AG04450 (cell line): ENCODE measurements around the gene PWWP3B. TPM values are rescaled to one million over a fixed set of nuclear protein-coding genes. Genes with fewer than 3 reads are reported as not detected.

ENCODE experiments used
- CTCF ChIA-PET: fragments of 300-600, 350-600 bp; formaldehyde crosslinking; extraction: SDS; loops from one replicate; lab custom pipeline; 2022; ENCODE audit warnings: antibody characterized with exemption, inconsistent platforms; lab: Charles Lee
- POLR2A ChIA-PET: fragments of 350-600 bp; formaldehyde crosslinking; extraction: SDS; loops from one replicate; lab custom pipeline; 2021; ENCODE audit warnings: antibody characterized with exemption, inconsistent platforms; lab: Yijun Ruan, JAX
- DNase-seq: peaks from one replicate; pipeline ENCODE4 v3.0.0-alpha.2; 2011; ENCODE audit warnings: low read depth, low spot score
- H3K27ac ChIP-seq: one replicate; pipeline ENCODE4 v1.5.1; 2012; ENCODE audit warnings: low read depth, low read length, control low read depth
- H3K27me3 ChIP-seq: one replicate; pipeline ENCODE4 v1.6.0; 2012; ENCODE audit warnings: low read length; ENCODE audit not compliant: control insufficient read depth, insufficient read depth
- H3K4me3 ChIP-seq: 2 replicates; pipeline ENCODE4 v1.5.1; 2011; ENCODE audit warnings: mild to moderate bottlenecking, low read depth, low read length, control low read depth
- H3K9me3 ChIP-seq: 2 replicates; pipeline ENCODE4 v1.5.1; 2012; ENCODE audit warnings: low read length; ENCODE audit not compliant: control insufficient read depth, insufficient read depth
- polyA minus RNA-seq: library from RNA; depleted of rRNA, polyadenylated mRNA; stranded (reverse); fragments of >200 nt; gene quantifications from 2 replicates; pipeline ENCODE4 v1.2.3, GENCODE V29; 2011; rRNA and poly(A)+ RNA removed
- polyA plus RNA-seq: library from polyadenylated mRNA; depleted of rRNA; stranded (reverse); fragments of >200 nt; gene quantifications from 2 replicates; pipeline ENCODE4 v1.2.3, GENCODE V29; 2011; rRNA removed
- TF ChIP-seq, protein P1 (sequence below): IDR thresholded peaks from 2 replicates; pipeline ENCODE4 v1.5.1; 2011; ENCODE audit warnings: low read depth, low read length, control low read depth, inconsistent platforms

The PWWP3B gene
- 0.02 and 0.04 TPM in 2 replicates for polyA plus RNA-seq
- not detected in 2 replicates for polyA minus RNA-seq

- no peak for DNase-seq
- ChIA-PET POLR2A (no interaction called here), CTCF (no interaction called here)
- no peaks in the 10 kb centered on the region for H3K27me3 ChIP-seq
- TF ChIP-seq, protein P1, sequence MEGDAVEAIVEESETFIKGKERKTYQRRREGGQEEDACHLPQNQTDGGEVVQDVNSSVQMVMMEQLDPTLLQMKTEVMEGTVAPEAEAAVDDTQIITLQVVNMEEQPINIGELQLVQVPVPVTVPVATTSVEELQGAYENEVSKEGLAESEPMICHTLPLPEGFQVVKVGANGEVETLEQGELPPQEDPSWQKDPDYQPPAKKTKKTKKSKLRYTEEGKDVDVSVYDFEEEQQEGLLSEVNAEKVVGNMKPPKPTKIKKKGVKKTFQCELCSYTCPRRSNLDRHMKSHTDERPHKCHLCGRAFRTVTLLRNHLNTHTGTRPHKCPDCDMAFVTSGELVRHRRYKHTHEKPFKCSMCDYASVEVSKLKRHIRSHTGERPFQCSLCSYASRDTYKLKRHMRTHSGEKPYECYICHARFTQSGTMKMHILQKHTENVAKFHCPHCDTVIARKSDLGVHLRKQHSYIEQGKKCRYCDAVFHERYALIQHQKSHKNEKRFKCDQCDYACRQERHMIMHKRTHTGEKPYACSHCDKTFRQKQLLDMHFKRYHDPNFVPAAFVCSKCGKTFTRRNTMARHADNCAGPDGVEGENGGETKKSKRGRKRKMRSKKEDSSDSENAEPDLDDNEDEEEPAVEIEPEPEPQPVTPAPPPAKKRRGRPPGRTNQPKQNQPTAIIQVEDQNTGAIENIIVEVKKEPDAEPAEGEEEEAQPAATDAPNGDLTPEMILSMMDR = no peak
- no peak within 1 kb of the TSS for H3K27ac ChIP-seq
- H3K9me3 ChIP-seq = no peaks in the 10 kb centered on the region
- H3K4me3 ChIP-seq = no peak within 1 kb of the TSS
Measured at GRCh38 chrX:106168107-106168506, at the start of gene PWWP3B. PWWP3B (plus strand) TSS chrX:106168305; CDS start chrX:106205433, 37,128 bp downstream.

- Histone ChIP-seq H3K4me3 (no peak overlapping the region), H3K9me3 (peaks cover 9% of the 10 kb centered on the region), H3K27me3 (no peaks in the 10 kb centered on the region), H3K27ac (no peak overlapping the region)
- no peak for DNase-seq
- CTCF ChIA-PET = no interaction called here
- POLR2A ChIA-PET = no interaction called here
- TF ChIP-seq, protein P1 = no peak
Measured at GRCh38 chrX:106139048-106139447, 29.1 kb upstream of the PWWP3B start.

DNA sequence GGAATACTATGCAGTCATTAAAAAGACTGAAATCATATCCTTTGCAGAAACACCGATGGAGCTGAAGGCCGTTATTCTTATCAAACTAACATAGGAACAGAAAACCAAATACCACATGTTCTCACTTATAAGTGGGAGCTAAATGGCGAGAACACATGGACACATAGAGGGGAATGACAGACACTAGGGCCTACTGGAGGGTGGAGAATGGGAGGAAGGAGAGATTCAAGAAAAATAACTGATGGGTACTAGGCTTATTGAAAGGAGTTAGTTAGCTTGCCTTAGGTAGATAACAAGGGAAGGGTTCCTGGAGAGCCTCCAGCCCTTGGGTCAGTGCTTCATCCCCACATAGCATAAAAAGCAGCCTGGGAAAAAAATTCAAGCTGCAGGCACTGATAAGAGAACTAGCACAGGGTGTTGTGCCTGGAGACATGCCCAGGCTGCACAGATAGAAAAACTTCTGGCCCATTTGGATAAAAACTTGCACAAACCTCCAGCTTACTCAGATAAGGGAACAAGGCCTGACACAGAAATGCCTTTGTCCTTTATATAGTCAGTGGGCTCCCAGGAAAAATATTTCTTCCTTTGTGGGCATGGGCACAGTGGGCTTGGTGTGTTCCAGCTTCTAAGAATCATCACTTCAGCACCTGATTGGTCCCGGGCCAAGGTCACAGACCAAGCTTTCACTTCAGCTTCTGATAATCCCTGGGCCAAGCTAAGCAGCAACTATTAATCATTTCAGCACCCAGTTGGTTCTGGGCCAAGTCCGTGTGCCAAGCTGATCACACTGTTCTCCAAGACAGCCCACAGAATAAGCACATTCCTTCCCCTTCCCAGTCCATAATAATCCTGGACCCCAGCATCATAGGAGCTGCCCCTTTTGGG lies 23.1 kb upstream of the PWWP3B start:
- H3K9me3 ChIP-seq = no peaks in the 10 kb centered on the region
- no peaks in the 10 kb centered on the region for H3K27me3 ChIP-seq
- DNase-seq = no peak
- POLR2A ChIA-PET = no interaction called here
- no peak overlapping the region for H3K4me3 ChIP-seq
- CTCF ChIA-PET = no interaction called here
- TF ChIP-seq, protein P1 = no peak
- no peak overlapping the region for H3K27ac ChIP-seq

GRCh38 chrX:106150701-106151100 lies 17.4 kb upstream of the PWWP3B start:
- H3K27ac ChIP-seq = no peak overlapping the region
- H3K27me3 ChIP-seq = no peaks in the 10 kb centered on the region
- H3K4me3 ChIP-seq = no peak overlapping the region
- TF ChIP-seq, protein P1 = no peak
- ChIA-PET CTCF (no interaction called here), POLR2A (no interaction called here)
- H3K9me3 ChIP-seq = no peaks in the 10 kb centered on the region
- DNase-seq = no peak

GRCh38 chrX:106159861-106160282 lies 8.2 kb upstream of the PWWP3B start:
- ChIA-PET CTCF (no interaction called here), POLR2A (no interaction called here)
- H3K9me3 ChIP-seq = no peaks in the 10 kb centered on the region
- no peak overlapping the region for H3K27ac ChIP-seq
- no peak overlapping the region for H3K4me3 ChIP-seq
- DNase-seq = no peak
- no peaks in the 10 kb centered on the region for H3K27me3 ChIP-seq
- TF ChIP-seq, protein P1 = no peak
